ENCODE measurements around the gene UBE3D. TPM values are rescaled to one million over a fixed set of nuclear protein-coding genes. Genes with fewer than 3 reads are reported as not detected.

The UBE3D gene
- total and polyA plus RNA-seq, 4 donors: 7.5 to 17.0 (median 12.3) TPM

DNA sequence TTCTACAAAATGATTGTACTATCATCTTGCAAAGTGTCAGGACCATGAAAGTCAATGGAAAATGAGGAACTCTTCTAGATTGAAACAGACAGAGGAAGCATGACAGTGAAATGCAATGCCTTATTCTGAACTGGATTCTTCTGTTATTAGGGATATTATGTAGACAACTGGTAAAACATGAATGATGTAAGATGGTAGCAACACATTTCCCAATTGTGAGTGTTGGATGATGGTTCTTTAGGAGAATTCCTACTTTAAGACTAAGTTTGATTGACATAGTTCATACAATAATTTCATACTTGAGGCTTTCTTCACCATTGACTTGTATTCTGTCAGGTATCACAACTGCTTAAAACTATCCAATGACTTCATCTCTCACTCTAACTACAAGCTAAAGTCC, 4.5 kb downstream of the UBE3D start:
- no peak for DNase-seq (ENCODE audit: low read depth in 4 of 6, low spot score in 6 of 6)
- Histone ChIP-seq H3K36me3 (ENCODE audit: control insufficient read depth, insufficient read depth, low read length) (no peaks in the 10 kb centered on the region), H3K9me3 (ENCODE audit: control insufficient read depth, insufficient read depth, low read length) (no peaks in the 10 kb centered on the region), H3K4me1 (ENCODE audit: control insufficient read depth, insufficient read depth, low read length) (peaks cover 3% of the 10 kb centered on the region), H3K27me3 (ENCODE audit: control insufficient read depth, insufficient read depth, low read length) (no peaks in the 10 kb centered on the region), H3K27ac (ENCODE audit: low read depth, low read length) (no peak overlapping the region), H3K4me3 (ENCODE audit: low read depth, low read length) (no peak overlapping the region)

DNA sequence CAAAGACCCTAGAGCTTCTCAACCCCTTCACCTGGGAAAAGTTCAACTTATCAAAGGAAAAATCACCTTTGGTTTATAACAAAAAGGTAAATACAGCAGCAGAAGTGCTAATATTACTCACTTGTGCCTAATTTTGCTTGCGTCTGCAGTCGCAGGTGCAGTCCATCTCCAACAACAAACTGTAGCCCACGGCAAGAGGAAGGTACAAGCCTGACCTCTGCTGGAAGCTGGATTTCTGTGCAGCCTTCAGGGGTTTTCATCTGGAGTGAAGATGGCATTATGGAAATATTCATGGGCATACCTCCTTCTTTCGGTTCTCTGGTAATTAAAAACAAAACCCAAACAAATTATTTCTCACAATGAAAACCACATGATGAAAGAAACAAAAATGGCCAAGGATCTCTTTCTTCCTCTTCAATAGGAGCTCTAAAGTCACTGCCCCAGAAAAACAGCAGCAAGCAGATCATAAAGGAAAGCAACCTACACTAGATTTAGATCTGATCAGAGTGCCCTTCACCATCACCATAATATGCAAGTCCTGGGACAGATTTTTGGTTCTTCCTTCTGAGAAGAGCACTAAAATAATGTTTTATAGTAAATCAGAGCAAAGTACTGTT, 7.8 kb downstream of the UBE3D start:
- Histone ChIP-seq H3K36me3 (ENCODE audit: control insufficient read depth, insufficient read depth, low read length) (no peaks in the 10 kb centered on the region), H3K9me3 (ENCODE audit: control insufficient read depth, insufficient read depth, low read length) (no peaks in the 10 kb centered on the region), H3K27ac (ENCODE audit: low read depth, low read length) (no peak overlapping the region), H3K27me3 (ENCODE audit: control insufficient read depth, insufficient read depth, low read length) (no peaks in the 10 kb centered on the region), H3K4me1 (ENCODE audit: control insufficient read depth, insufficient read depth, low read length) (no peaks in the 10 kb centered on the region), H3K4me3 (ENCODE audit: low read depth, low read length) (no peak overlapping the region)
- DNase-seq (ENCODE audit: low read depth in 4 of 6, low spot score in 6 of 6): peak in 4 of 6 donors; percentile 56 to 93 (median 70)
- WGBS (ENCODE audit: insufficient coverage): 18% methylated on average over 2 of the region's 4 CpGs

DNA sequence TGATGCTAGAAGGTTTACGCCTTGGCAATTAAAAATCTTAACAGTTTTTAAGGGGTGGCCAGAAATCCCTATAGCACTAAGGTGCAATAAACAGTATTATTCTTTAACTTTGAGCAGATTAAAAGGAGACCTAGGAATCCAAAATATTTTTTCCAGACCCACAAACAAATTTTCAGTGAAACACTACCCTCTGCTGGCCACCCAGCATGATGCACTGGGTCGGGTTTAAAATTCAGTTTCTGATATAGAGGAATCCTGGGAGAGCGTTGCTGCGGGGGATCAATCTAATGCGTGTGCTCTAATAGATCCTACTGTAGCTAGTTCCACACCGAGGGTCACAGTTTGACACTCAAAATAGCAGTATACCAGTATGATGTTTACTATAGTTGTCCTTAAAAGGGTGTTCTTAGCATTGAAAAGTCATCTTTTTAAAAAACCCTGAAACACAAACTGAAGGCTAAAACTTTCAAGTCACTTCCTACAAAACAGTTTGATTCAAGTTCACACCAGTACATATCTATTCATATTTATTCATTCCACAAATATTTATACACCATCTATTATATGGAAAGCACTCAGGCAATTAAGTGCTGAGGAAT, 10.2 kb downstream of the UBE3D start:
- no peaks in the 10 kb centered on the region for H3K27me3 ChIP-seq (ENCODE audit: control insufficient read depth, insufficient read depth, low read length)
- WGBS (ENCODE audit: insufficient coverage): 22% methylated on average over 3 of the region's 6 CpGs
- DNase-seq (ENCODE audit: low read depth in 4 of 6, low spot score in 6 of 6): peak in 3 of 6 donors; percentile 55 to 92 (median 81)
- H3K9me3 ChIP-seq (ENCODE audit: control insufficient read depth, insufficient read depth, low read length): no peaks in the 10 kb centered on the region
- H3K4me3 ChIP-seq (ENCODE audit: low read depth, low read length): no peak overlapping the region
- H3K27ac ChIP-seq (ENCODE audit: low read depth, low read length): no peak overlapping the region
- no peaks in the 10 kb centered on the region for H3K4me1 ChIP-seq (ENCODE audit: control insufficient read depth, insufficient read depth, low read length)
- no peaks in the 10 kb centered on the region for H3K36me3 ChIP-seq (ENCODE audit: control insufficient read depth, insufficient read depth, low read length)

DNA sequence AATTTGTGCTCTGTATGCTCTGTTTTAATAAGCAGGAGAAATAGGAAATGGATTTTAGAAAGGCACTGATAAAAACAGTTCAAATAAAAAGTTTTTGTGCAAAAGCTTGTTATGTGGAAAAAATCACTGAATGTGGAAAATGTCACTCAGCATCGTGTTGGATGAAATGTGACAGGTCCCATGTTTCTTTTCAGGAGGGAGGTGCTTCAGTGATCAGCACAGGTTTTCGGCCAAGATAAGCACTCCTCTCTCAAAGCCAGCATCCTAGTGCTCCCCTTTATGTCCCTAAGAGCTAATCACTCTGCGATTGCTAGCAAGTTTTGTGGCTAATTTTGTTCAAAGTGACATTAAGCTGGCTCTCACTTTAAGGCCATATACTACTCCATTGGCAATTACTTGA, 12.0 kb downstream of the UBE3D start:
- Histone ChIP-seq H3K27ac (ENCODE audit: low read depth, low read length) (no peak overlapping the region), H3K9me3 (ENCODE audit: control insufficient read depth, insufficient read depth, low read length) (no peaks in the 10 kb centered on the region), H3K27me3 (ENCODE audit: control insufficient read depth, insufficient read depth, low read length) (no peaks in the 10 kb centered on the region), H3K36me3 (ENCODE audit: control insufficient read depth, insufficient read depth, low read length) (no peaks in the 10 kb centered on the region), H3K4me3 (ENCODE audit: low read depth, low read length) (no peak overlapping the region), H3K4me1 (ENCODE audit: control insufficient read depth, insufficient read depth, low read length) (no peaks in the 10 kb centered on the region)
- WGBS (ENCODE audit: insufficient coverage): 88% methylated on average over 1 of the region's 3 CpGs
- no peak for DNase-seq (ENCODE audit: low read depth in 4 of 6, low spot score in 6 of 6)

DNA sequence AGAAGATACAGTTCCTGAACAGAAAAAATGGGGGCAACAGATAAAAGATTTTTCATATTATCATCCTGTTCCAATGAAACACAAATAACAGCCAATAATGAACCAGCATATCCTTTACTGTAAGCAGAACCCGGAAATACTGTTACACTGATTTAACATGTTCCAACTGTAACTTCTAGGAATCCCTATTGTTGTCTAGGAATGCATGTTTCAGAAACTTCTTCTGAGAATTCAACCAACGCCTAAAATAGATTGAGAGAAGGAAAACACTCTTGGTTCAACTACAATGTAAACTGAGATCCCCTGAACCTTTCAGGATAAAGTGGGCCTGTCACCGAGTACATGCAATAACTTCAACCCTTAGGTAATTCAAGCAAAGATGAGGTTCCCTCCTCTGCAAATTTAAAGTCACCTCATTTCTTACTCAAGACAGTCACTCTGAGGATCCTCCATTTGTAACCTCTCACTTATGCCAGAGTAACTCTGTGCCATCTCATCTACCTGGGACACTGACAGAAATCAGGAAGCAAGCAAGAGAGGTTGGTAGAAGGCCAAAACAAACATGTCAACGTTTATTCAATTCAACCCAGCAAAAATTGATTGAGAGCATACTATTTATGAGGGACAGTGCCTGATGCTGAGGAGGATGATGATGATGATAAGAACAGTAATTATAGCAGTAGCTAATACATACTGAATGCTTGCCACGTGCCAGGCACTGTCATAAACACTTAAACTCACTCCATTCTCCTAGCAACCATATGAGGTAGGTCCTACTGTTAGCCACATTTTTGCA, 14.1 kb downstream of the UBE3D start:
- H3K27ac ChIP-seq (ENCODE audit: low read depth, low read length): no peak overlapping the region
- H3K4me3 ChIP-seq (ENCODE audit: low read depth, low read length): no peak overlapping the region
- no peak for DNase-seq (ENCODE audit: low read depth in 4 of 6, low spot score in 6 of 6)
- 100% methylated on average over 1 of the region's 5 CpGs for WGBS (ENCODE audit: insufficient coverage)
- no peaks in the 10 kb centered on the region for H3K4me1 ChIP-seq (ENCODE audit: control insufficient read depth, insufficient read depth, low read length)
- H3K27me3 ChIP-seq (ENCODE audit: control insufficient read depth, insufficient read depth, low read length): no peaks in the 10 kb centered on the region
- no peaks in the 10 kb centered on the region for H3K9me3 ChIP-seq (ENCODE audit: control insufficient read depth, insufficient read depth, low read length)
- no peaks in the 10 kb centered on the region for H3K36me3 ChIP-seq (ENCODE audit: control insufficient read depth, insufficient read depth, low read length)

DNA sequence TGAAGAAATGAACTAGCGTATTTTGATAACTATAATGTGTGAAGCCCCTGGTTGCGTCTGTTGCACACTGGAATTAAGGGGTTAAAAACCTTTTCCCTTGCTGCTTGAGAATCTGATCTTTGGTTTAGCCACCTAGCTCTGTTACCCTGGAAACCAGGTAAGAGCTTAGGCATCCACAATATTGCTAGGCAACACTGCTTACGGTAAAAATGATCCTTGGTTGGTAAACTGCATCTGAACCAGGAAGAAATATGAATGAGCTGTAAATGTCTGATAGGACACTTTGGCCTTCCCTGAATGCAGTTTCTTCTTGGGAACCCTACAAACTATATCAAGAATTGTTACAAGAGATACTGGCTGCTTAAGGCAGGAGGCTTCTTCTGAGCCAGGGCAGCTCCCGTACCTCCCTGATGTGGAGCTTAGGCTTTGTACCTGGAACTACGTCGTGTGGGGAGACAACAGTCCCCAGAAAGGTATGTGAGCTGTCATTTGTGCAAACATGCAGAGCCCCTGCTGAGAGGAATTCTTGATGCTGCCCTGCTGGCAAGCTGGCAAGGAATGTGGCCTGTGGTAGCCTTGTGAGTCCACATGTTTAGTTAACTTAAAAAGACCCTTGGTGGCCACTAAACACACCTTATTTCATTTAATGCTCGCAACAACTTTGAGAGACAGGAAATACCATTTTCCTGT, 18.4 kb downstream of the UBE3D start:
- Histone ChIP-seq H3K4me1 (ENCODE audit: control insufficient read depth, insufficient read depth, low read length) (no peaks in the 10 kb centered on the region), H3K27me3 (ENCODE audit: control insufficient read depth, insufficient read depth, low read length) (no peaks in the 10 kb centered on the region)

DNA sequence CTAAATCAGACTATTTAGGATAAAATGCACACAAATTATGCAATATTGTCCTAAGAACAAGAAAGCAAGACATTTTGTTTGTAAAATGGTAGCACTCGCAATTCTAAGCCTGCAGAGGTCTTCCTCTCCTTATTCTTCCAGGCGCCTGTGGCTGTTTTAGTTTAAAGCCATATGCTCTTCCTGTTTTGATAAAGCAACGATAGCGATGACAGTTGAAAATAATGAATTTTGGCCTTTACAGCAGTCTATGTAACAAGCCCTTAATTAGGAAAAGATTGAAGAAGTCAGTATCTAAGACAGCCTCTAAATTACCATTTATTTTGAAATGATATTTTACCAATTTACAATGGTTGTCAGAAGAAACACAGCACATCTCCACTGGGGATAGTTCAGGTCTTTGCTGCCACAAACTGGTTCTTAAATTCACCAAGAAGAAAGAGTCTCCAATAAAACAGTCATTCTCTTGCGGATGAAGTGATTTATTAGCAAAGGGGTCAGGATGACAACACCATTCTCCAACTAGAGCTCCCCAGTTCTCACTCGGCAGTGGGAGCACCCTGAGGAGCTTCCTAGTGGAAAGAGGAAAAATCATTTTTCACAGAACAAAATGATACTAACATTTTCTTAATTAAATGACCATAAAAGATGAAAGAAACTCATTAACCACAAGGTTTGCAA, 21.4 kb downstream of the UBE3D start:
- no CpG with 5 or more reads among the region's 6 CpGs for WGBS (ENCODE audit: insufficient coverage)
- Histone ChIP-seq H3K4me3 (ENCODE audit: low read depth, low read length) (no peak overlapping the region), H3K36me3 (ENCODE audit: control insufficient read depth, insufficient read depth, low read length) (no peaks in the 10 kb centered on the region), H3K27ac (ENCODE audit: low read depth, low read length) (no peak overlapping the region), H3K4me1 (ENCODE audit: control insufficient read depth, insufficient read depth, low read length) (no peaks in the 10 kb centered on the region), H3K9me3 (ENCODE audit: control insufficient read depth, insufficient read depth, low read length) (no peaks in the 10 kb centered on the region), H3K27me3 (ENCODE audit: control insufficient read depth, insufficient read depth, low read length) (no peaks in the 10 kb centered on the region)
- no peak for DNase-seq (ENCODE audit: low read depth in 4 of 6, low spot score in 6 of 6)

More for the DNA sequence above, 18.4 kb downstream of the UBE3D start:
- no peaks in the 10 kb centered on the region for H3K36me3 ChIP-seq (ENCODE audit: control insufficient read depth, insufficient read depth, low read length)
- peak in 2 of 6 donors; percentile 19 to 79 for DNase-seq (ENCODE audit: low read depth in 4 of 6, low spot score in 6 of 6)
- 80% methylated on average over 7 of the region's 7 CpGs for WGBS (ENCODE audit: insufficient coverage)
- no peak overlapping the region for H3K27ac ChIP-seq (ENCODE audit: low read depth, low read length)
- no peaks in the 10 kb centered on the region for H3K9me3 ChIP-seq (ENCODE audit: control insufficient read depth, insufficient read depth, low read length)
- H3K4me3 ChIP-seq (ENCODE audit: low read depth, low read length): no peak overlapping the region

DNA sequence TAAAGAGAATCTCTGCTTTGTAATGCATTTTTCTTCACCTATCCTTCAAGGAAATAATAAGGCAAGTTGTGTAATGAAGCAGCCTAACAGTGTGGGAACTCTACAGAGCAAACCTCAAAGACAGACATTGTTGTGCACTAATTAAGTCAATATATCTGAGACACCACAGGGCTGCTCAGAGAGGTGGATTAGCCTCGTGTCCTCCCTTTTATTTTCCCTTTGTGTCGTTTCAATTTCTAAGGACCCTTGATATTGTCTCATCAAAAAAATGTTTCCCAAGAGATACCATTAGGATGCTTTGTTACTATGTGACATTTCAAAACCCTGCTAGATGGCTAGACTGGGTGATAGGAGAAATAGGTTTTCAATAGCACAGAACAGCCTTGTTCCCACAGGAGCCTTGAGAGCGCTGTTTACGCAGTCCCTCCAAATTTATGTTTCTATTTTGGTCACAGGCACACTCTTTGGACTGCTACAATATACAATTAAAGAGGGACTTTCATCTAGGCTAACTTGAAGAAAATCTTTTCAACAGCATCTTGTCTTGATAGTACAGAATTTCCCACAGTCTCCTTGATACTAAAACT, 23.1 kb downstream of the UBE3D start:
- no peak overlapping the region for H3K27ac ChIP-seq (ENCODE audit: low read depth, low read length)
- no peak overlapping the region for H3K4me3 ChIP-seq (ENCODE audit: low read depth, low read length)
- WGBS (ENCODE audit: insufficient coverage): no CpG with 5 or more reads among the region's 4 CpGs

DNA sequence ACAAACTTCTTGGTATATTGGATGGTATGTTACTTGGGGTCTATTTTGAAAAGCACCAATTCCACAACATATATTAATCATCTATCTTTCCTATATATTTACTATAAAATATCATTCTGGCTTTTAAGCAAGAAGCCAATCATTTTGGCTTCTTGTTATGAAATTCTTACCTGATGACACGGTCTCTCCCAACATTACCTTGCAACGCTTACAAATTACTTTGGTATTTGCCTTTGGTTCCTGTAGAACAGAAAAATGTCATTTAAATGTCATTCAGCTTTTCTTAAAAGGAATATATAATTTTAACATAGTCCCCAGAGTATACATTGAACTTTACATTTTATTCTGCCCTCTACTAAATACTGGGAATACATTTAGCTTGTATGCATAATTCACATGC, 27.4 kb downstream of the UBE3D start:
- Histone ChIP-seq H3K27ac (ENCODE audit: low read depth, low read length) (no peak overlapping the region), H3K27me3 (ENCODE audit: control insufficient read depth, insufficient read depth, low read length) (no peaks in the 10 kb centered on the region), H3K4me1 (ENCODE audit: control insufficient read depth, insufficient read depth, low read length) (no peaks in the 10 kb centered on the region), H3K4me3 (ENCODE audit: low read depth, low read length) (no peak overlapping the region), H3K9me3 (ENCODE audit: control insufficient read depth, insufficient read depth, low read length) (no peaks in the 10 kb centered on the region), H3K36me3 (ENCODE audit: control insufficient read depth, insufficient read depth, low read length) (no peaks in the 10 kb centered on the region)
- WGBS (ENCODE audit: insufficient coverage): no CpG with 5 or more reads among the region's 2 CpGs
- no peak for DNase-seq (ENCODE audit: low read depth in 4 of 6, low spot score in 6 of 6)

More for the DNA sequence above, 23.1 kb downstream of the UBE3D start:
- peak in 2 of 6 donors; percentile 14 to 85 for DNase-seq (ENCODE audit: low read depth in 4 of 6, low spot score in 6 of 6)
- no peaks in the 10 kb centered on the region for H3K27me3 ChIP-seq (ENCODE audit: control insufficient read depth, insufficient read depth, low read length)
- H3K4me1 ChIP-seq (ENCODE audit: control insufficient read depth, insufficient read depth, low read length): no peaks in the 10 kb centered on the region
- no peaks in the 10 kb centered on the region for H3K9me3 ChIP-seq (ENCODE audit: control insufficient read depth, insufficient read depth, low read length)
- H3K36me3 ChIP-seq (ENCODE audit: control insufficient read depth, insufficient read depth, low read length): no peaks in the 10 kb centered on the region

Data from spinal cord (tissue), 10 donors.